ENCODE measurements around the gene SHISA4. TPM values are rescaled to one million over a fixed set of nuclear protein-coding genes. Genes with fewer than 3 reads are reported as not detected.

The SHISA4 gene
- total and polyA plus RNA-seq, 2 of the 8 experiments (the other 6 are each of a cell fraction or from before 2014, with no cell fraction given): 7.8 to 28.9 TPM

DNA sequence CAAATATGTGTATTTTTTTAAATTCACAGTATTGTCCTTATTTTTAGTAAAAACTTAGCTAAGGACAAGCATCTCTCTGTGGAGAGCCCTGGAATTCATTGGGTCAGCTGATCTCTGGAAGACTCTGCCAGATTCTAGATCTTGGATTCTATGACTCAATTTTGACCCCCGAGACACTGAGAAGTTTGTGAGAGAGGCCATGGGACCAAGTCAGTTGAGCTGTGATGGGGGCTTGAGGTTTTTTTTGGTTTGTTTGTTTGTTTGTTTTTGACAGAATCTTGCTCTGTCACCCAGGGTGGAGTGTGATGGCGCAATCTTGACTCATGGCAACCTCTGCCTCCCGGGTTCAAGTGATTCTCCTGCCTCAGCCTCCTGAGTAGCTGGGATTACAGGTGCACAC lies 13.5 kb downstream of the SHISA4 start (continued):
- TF ChIP-seq, protein P1, sequence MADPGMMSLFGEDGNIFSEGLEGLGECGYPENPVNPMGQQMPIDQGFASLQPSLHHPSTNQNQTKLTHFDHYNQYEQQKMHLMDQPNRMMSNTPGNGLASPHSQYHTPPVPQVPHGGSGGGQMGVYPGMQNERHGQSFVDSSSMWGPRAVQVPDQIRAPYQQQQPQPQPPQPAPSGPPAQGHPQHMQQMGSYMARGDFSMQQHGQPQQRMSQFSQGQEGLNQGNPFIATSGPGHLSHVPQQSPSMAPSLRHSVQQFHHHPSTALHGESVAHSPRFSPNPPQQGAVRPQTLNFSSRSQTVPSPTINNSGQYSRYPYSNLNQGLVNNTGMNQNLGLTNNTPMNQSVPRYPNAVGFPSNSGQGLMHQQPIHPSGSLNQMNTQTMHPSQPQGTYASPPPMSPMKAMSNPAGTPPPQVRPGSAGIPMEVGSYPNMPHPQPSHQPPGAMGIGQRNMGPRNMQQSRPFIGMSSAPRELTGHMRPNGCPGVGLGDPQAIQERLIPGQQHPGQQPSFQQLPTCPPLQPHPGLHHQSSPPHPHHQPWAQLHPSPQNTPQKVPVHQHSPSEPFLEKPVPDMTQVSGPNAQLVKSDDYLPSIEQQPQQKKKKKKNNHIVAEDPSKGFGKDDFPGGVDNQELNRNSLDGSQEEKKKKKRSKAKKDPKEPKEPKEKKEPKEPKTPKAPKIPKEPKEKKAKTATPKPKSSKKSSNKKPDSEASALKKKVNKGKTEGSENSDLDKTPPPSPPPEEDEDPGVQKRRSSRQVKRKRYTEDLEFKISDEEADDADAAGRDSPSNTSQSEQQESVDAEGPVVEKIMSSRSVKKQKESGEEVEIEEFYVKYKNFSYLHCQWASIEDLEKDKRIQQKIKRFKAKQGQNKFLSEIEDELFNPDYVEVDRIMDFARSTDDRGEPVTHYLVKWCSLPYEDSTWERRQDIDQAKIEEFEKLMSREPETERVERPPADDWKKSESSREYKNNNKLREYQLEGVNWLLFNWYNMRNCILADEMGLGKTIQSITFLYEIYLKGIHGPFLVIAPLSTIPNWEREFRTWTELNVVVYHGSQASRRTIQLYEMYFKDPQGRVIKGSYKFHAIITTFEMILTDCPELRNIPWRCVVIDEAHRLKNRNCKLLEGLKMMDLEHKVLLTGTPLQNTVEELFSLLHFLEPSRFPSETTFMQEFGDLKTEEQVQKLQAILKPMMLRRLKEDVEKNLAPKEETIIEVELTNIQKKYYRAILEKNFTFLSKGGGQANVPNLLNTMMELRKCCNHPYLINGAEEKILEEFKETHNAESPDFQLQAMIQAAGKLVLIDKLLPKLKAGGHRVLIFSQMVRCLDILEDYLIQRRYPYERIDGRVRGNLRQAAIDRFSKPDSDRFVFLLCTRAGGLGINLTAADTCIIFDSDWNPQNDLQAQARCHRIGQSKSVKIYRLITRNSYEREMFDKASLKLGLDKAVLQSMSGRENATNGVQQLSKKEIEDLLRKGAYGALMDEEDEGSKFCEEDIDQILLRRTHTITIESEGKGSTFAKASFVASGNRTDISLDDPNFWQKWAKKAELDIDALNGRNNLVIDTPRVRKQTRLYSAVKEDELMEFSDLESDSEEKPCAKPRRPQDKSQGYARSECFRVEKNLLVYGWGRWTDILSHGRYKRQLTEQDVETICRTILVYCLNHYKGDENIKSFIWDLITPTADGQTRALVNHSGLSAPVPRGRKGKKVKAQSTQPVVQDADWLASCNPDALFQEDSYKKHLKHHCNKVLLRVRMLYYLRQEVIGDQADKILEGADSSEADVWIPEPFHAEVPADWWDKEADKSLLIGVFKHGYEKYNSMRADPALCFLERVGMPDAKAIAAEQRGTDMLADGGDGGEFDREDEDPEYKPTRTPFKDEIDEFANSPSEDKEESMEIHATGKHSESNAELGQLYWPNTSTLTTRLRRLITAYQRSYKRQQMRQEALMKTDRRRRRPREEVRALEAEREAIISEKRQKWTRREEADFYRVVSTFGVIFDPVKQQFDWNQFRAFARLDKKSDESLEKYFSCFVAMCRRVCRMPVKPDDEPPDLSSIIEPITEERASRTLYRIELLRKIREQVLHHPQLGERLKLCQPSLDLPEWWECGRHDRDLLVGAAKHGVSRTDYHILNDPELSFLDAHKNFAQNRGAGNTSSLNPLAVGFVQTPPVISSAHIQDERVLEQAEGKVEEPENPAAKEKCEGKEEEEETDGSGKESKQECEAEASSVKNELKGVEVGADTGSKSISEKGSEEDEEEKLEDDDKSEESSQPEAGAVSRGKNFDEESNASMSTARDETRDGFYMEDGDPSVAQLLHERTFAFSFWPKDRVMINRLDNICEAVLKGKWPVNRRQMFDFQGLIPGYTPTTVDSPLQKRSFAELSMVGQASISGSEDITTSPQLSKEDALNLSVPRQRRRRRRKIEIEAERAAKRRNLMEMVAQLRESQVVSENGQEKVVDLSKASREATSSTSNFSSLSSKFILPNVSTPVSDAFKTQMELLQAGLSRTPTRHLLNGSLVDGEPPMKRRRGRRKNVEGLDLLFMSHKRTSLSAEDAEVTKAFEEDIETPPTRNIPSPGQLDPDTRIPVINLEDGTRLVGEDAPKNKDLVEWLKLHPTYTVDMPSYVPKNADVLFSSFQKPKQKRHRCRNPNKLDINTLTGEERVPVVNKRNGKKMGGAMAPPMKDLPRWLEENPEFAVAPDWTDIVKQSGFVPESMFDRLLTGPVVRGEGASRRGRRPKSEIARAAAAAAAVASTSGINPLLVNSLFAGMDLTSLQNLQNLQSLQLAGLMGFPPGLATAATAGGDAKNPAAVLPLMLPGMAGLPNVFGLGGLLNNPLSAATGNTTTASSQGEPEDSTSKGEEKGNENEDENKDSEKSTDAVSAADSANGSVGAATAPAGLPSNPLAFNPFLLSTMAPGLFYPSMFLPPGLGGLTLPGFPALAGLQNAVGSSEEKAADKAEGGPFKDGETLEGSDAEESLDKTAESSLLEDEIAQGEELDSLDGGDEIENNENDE (IDR thresholded peaks at IDR 0.05; ENCODE audit: insufficient replicate concordance, low read length): no peak
- TF ChIP-seq NRF1 (IDR thresholded peaks at IDR 0.05; ENCODE audit: low read depth, low read length): no peak
- no peak for TF ChIP-seq SUZ12 (IDR thresholded peaks at IDR 0.05; ENCODE audit: low read length)
- TF ChIP-seq SAP30 (IDR thresholded peaks at IDR 0.05; ENCODE audit: insufficient read depth, insufficient replicate concordance, low read length): no peak
- no peak for TF ChIP-seq RAD21 (IDR thresholded peaks at IDR 0.05 in 1 of 2, conservative IDR thresholded peaks at IDR 0.05 in 1 of 2; ENCODE audit: low read depth in 2 of 2, low read length in 2 of 2)
- no peak for TF ChIP-seq HDAC2 (IDR thresholded peaks at IDR 0.05; ENCODE audit: borderline replicate concordance in 1 of 2, low read depth in 2 of 2, low read length in 2 of 2)
- no peak for TF ChIP-seq TAF1 (IDR thresholded peaks at IDR 0.05; ENCODE audit: low read depth, low read length)
- TF ChIP-seq SP1 (IDR thresholded peaks at IDR 0.05; ENCODE audit: low read depth, low read length): no peak

All from H1 (cell line).